SK-N-SH (cell line): ENCODE data around the gene TOMM70. TPM values are rescaled to one million over a fixed set of nuclear protein-coding genes. Genes with fewer than 3 reads are reported as not detected.

ENCODE experiments used
- CTCF ChIA-PET: fragments of 300-600, 350-600 bp; formaldehyde crosslinking; extraction: SDS; loops from one replicate; lab custom pipeline; 2021; lab: Yijun Ruan, JAX
- POLR2A ChIA-PET: fragments of 350-600 bp; sonication (Branson Sonifier 250); formaldehyde crosslinking; extraction: SDS; loops from one replicate; lab custom pipeline; 2020; ENCODE audit warnings: antibody characterized with exemption, inconsistent platforms; lab: Yijun Ruan, JAX
- DNase-seq: peaks from one replicate; pipeline ENCODE4 v3.0.0; 2012
- H2AFZ ChIP-seq: fragments of 200-600 bp; sonication (generic); 2 replicates; pipeline ENCODE4 v1.8.1; 2016; ENCODE audit warnings: antibody characterized with exemption, mild to moderate bottlenecking, low read depth
- H3F3A ChIP-seq: fragments of 200-600 bp; sonication (generic); replicated peaks from 2 replicates; pipeline ENCODE3; 2016; ENCODE audit warnings: antibody characterized with exemption, mild to moderate bottlenecking; ENCODE audit not compliant: insufficient read depth
- H3K27ac ChIP-seq, 2 experiments: fragments of 200-500 bp in 1 of 2; fragments of 200-600 bp in 1 of 2; sonication (Bioruptor generic) in 1 of 2; sonication (generic), shearing (Covaris generic) in 1 of 2; 2 replicates each; pipeline versions ENCODE4 v1.5.1 to v1.6.1; 2014 to 2016; ENCODE audit warnings: low read depth in 2 of 2, inconsistent platforms in 1 of 2, low read length in 1 of 2, mild to moderate bottlenecking in 1 of 2, mixed read lengths in 1 of 2
- H3K27me3 ChIP-seq: fragments of 200-600 bp; sonication (generic), shearing (Covaris generic); 2 replicates; pipeline ENCODE4 v1.6.1; 2016; ENCODE audit warnings: mixed run types; ENCODE audit not compliant: insufficient read depth
- H3K36me3 ChIP-seq, 2 experiments: fragments of 200-500 bp in 1 of 2; fragments of 200-600 bp in 1 of 2; sonication (Bioruptor generic) in 1 of 2; sonication (generic) in 1 of 2; replicated peaks in 1 of 2; 2 replicates each; pipeline versions ENCODE3 to v1.5.1; 2014 to 2016; ENCODE audit warnings: low read length in 1 of 2, mild to moderate bottlenecking in 1 of 2; ENCODE audit not compliant: insufficient read depth in 2 of 2, control insufficient read depth in 1 of 2
- H3K4me1 ChIP-seq, 2 experiments: fragments of 200-500 bp in 1 of 2; fragments of 200-600 bp in 1 of 2; sonication (Bioruptor generic) in 1 of 2; sonication (generic), shearing (Covaris generic) in 1 of 2; 2 replicates each; pipeline versions ENCODE4 v1.5.1 to v1.6.1; 2014 to 2016; ENCODE audit warnings: low read depth in 1 of 2, low read length in 1 of 2, mixed run types in 1 of 2; ENCODE audit not compliant: insufficient read depth in 2 of 2, control insufficient read depth in 1 of 2
- H3K4me2 ChIP-seq: fragments of 200-600 bp; sonication (generic), shearing (Covaris generic); 2 replicates; pipeline ENCODE4 v1.6.1; 2017; ENCODE audit warnings: mixed run types
- H3K4me3 ChIP-seq, 2 experiments: fragments of 200-500 bp in 1 of 2; fragments of 200-600 bp in 1 of 2; sonication (Bioruptor generic) in 1 of 2; sonication (generic), shearing (Covaris generic) in 1 of 2; 2 replicates each; pipeline versions ENCODE4 v1.5.1 to v1.8.1; 2014 to 2016; ENCODE audit warnings: low read depth in 2 of 2, inconsistent platforms in 1 of 2, low read length in 1 of 2, mild to moderate bottlenecking in 1 of 2, mixed read lengths in 1 of 2, moderate library complexity in 1 of 2
- H3K79me2 ChIP-seq: fragments of 200-600 bp; sonication (generic); 2 replicates; pipeline ENCODE4 v1.8.1; 2017; ENCODE audit warnings: mild to moderate bottlenecking; ENCODE audit not compliant: insufficient read depth
- H3K9ac ChIP-seq: fragments of 200-600 bp; sonication (generic); 2 replicates; pipeline ENCODE4 v1.6.1; 2017; ENCODE audit warnings: mixed run types
- H3K9me2 ChIP-seq: fragments of 200-600 bp; sonication (generic); 2 replicates; pipeline ENCODE4 v1.6.1; 2017; ENCODE audit warnings: mixed run types
- H3K9me3 ChIP-seq: fragments of 200-600 bp; sonication (generic); 2 replicates; pipeline ENCODE4 v1.6.1; 2017; ENCODE audit warnings: mixed run types, mild to moderate bottlenecking, moderate library complexity
- H4K20me1 ChIP-seq: fragments of 200-600 bp; sonication (generic); 2 replicates; pipeline ENCODE4 v1.6.1; 2017; ENCODE audit warnings: mild to moderate bottlenecking, mixed run types; ENCODE audit not compliant: insufficient read depth
- CHD2 ChIP-seq: fragments of 150-350 bp; IDR thresholded peaks from 2 replicates; pipeline ENCODE4 v1.6.1; 2018; ENCODE audit warnings: low read length; ENCODE audit not compliant: partially characterized antibody
- EZH2phosphoT487 ChIP-seq: fragments of 200-600 bp; sonication (generic); IDR thresholded peaks from 2 replicates; pipeline ENCODE4 v1.6.1; 2017; ENCODE audit warnings: low read depth, mixed run types, mild to moderate bottlenecking, antibody characterized with exemption, moderate library complexity, borderline replicate concordance
- GATA2 ChIP-seq: sonication (generic); formaldehyde crosslinking; IDR thresholded peaks from 2 replicates; pipeline ENCODE4 v1.5.0; 2020; ENCODE audit warnings: mild to moderate bottlenecking, missing genetic modification reagents
- IRF3 ChIP-seq: fragments of 150-350 bp; IDR thresholded peaks from 2 replicates; pipeline ENCODE4 v1.6.1; 2016; ENCODE audit warnings: mild to moderate bottlenecking, low read depth, low read length
- JUND ChIP-seq: IDR thresholded peaks from 2 replicates; pipeline ENCODE4 v1.4.0; 2012
- MAX ChIP-seq: IDR thresholded peaks from 2 replicates; pipeline ENCODE4 v1.4.0; 2012; ENCODE audit warnings: low read depth
- MXI1 ChIP-seq: IDR thresholded peaks from 2 replicates; pipeline ENCODE4 v1.6.1; 2012; ENCODE audit warnings: mild to moderate bottlenecking, low read depth, low read length, improper control_type of control experiment
- NRF1 ChIP-seq: IDR thresholded peaks from 2 replicates; pipeline ENCODE4 v1.6.1; 2012; ENCODE audit warnings: low read depth, mild to moderate bottlenecking, low read length
- PBX3 ChIP-seq: IDR thresholded peaks from 2 replicates; pipeline ENCODE4; 2012
- RAD21 ChIP-seq: IDR thresholded peaks from 2 replicates; pipeline ENCODE4 v1.6.1; 2012; ENCODE audit warnings: mild to moderate bottlenecking, low read length
- RCOR1 ChIP-seq: fragments of 150-350 bp; IDR thresholded peaks from 2 replicates; pipeline ENCODE4 v1.6.1; 2017; ENCODE audit warnings: antibody characterized with exemption, low read length
- RFX5 ChIP-seq: IDR thresholded peaks from 2 replicates; pipeline ENCODE4 v1.6.1; 2012; ENCODE audit warnings: mild to moderate bottlenecking, improper control_type of control experiment, low read length
- RXRA ChIP-seq: IDR thresholded peaks from 2 replicates; pipeline ENCODE4 v1.4.0; 2012; ENCODE audit warnings: low read depth, mild to moderate bottlenecking, borderline replicate concordance
- SMC3 ChIP-seq: IDR thresholded peaks from 2 replicates; pipeline ENCODE4 v1.6.1; 2012; ENCODE audit warnings: low read depth, low read length, improper control_type of control experiment
- TCF12 ChIP-seq: IDR thresholded peaks from 2 replicates; pipeline ENCODE4 v1.4.0; 2012
- TEAD4 ChIP-seq: IDR thresholded peaks from 2 replicates; pipeline ENCODE4 v1.4.0; 2012; ENCODE audit warnings: mild to moderate bottlenecking, borderline replicate concordance; ENCODE audit not compliant: insufficient read depth
- YY1 ChIP-seq: IDR thresholded peaks from 2 replicates; pipeline ENCODE4 v1.4.0; 2012; ENCODE audit warnings: low read depth, mild to moderate bottlenecking
- ZBTB33 ChIP-seq: IDR thresholded peaks from 2 replicates; pipeline ENCODE4 v1.4.0; 2012; ENCODE audit warnings: low read depth, borderline replicate concordance
- WGBS: methylation state at CpG from one replicate; pipeline ENCODE4 v1.1.6; 2017; ENCODE audit warnings: low lambda C conversion rate; 5-methylcytosine and 5-hydroxymethylcytosine counted together
- polyA plus RNA-seq, 3 experiments: library from polyadenylated mRNA; depleted of rRNA; stranded (reverse); fragments of >200 nt; gene quantifications; 2 replicates each; pipeline ENCODE4 v1.2.3, GENCODE V29; 2012
- TF ChIP-seq, protein P1 (sequence below): IDR thresholded peaks from 2 replicates; pipeline ENCODE4 v1.6.1; 2012; ENCODE audit warnings: mild to moderate bottlenecking, low read depth, low read length, moderate library complexity
- TF ChIP-seq, protein P2 (sequence below): IDR thresholded peaks from 2 replicates; pipeline ENCODE4 v1.4.0; 2012; ENCODE audit warnings: low read depth, borderline replicate concordance
- TF ChIP-seq, protein P3 (sequence below): fragments of 200-600 bp; sonication (generic); IDR thresholded peaks from 2 replicates; pipeline ENCODE4 v1.6.1; 2017; ENCODE audit warnings: antibody characterized with exemption, mild to moderate bottlenecking, moderate library complexity
- TF ChIP-seq, protein P4 (sequence below): fragments of 150-350 bp; IDR thresholded peaks from 2 replicates; pipeline ENCODE4 v1.6.1; 2017; ENCODE audit warnings: antibody characterized with exemption, low read length, low read depth, borderline replicate concordance

Gene TOMM70
- polyA plus RNA-seq, 1 of the 3 experiments (the other 2 are of a cell fraction), result 17.4 TPM

- H3K36me3 ChIP-seq, result peaks cover 26 to 60% of the 10 kb centered on the region in 2 experiments
- H3K9ac ChIP-seq, result no peak overlapping the region
- peak; percentile 45 for DNase-seq
- no peaks in the 10 kb centered on the region for H3K9me3 ChIP-seq
- H3K4me2 ChIP-seq, result no peak overlapping the region
- no peak overlapping the region; the same call in 1 of the 2 replicates for H2AFZ ChIP-seq
- no peaks in the 10 kb centered on the region for H4K20me1 ChIP-seq
- H3K27ac ChIP-seq, result no peak overlapping the region
- WGBS, result 73% methylated on average over 8 of the region's 8 CpGs
- H3K4me1 ChIP-seq, result peaks cover 0 to 2% of the 10 kb centered on the region in 2 experiments; a peak in 1 of 4 replicates
- ChIA-PET POLR2A (no interaction called here), CTCF (interaction anchor here (0.7 to 2.3 kb wide), 25 partner anchors 9 to 485 kb away, joined by 3 to 18 read pairs (median 4); partner anchors contain the start of genes NIT2 and TOMM70)
- no peaks in the 10 kb centered on the region; the same call in 1 of the 2 replicates for H3K79me2 ChIP-seq
- no peaks in the 10 kb centered on the region for H3K9me2 ChIP-seq
- H3K4me3 ChIP-seq, result no peak overlapping the region
- H3F3A ChIP-seq, result peaks cover 14% of the 10 kb centered on the region
- no peaks in the 10 kb centered on the region for H3K27me3 ChIP-seq
- TF ChIP-seq, protein P1, sequence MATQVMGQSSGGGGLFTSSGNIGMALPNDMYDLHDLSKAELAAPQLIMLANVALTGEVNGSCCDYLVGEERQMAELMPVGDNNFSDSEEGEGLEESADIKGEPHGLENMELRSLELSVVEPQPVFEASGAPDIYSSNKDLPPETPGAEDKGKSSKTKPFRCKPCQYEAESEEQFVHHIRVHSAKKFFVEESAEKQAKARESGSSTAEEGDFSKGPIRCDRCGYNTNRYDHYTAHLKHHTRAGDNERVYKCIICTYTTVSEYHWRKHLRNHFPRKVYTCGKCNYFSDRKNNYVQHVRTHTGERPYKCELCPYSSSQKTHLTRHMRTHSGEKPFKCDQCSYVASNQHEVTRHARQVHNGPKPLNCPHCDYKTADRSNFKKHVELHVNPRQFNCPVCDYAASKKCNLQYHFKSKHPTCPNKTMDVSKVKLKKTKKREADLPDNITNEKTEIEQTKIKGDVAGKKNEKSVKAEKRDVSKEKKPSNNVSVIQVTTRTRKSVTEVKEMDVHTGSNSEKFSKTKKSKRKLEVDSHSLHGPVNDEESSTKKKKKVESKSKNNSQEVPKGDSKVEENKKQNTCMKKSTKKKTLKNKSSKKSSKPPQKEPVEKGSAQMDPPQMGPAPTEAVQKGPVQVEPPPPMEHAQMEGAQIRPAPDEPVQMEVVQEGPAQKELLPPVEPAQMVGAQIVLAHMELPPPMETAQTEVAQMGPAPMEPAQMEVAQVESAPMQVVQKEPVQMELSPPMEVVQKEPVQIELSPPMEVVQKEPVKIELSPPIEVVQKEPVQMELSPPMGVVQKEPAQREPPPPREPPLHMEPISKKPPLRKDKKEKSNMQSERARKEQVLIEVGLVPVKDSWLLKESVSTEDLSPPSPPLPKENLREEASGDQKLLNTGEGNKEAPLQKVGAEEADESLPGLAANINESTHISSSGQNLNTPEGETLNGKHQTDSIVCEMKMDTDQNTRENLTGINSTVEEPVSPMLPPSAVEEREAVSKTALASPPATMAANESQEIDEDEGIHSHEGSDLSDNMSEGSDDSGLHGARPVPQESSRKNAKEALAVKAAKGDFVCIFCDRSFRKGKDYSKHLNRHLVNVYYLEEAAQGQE, result no peak
- TF ChIP-seq, protein P2, sequence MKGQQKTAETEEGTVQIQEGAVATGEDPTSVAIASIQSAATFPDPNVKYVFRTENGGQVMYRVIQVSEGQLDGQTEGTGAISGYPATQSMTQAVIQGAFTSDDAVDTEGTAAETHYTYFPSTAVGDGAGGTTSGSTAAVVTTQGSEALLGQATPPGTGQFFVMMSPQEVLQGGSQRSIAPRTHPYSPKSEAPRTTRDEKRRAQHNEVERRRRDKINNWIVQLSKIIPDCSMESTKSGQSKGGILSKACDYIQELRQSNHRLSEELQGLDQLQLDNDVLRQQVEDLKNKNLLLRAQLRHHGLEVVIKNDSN, result no peak
- TF ChIP-seq IRF3, result no peak
- no peak for TF ChIP-seq NRF1
- TF ChIP-seq ZBTB33, result no peak
- no peak for TF ChIP-seq YY1
- TF ChIP-seq, protein P3, sequence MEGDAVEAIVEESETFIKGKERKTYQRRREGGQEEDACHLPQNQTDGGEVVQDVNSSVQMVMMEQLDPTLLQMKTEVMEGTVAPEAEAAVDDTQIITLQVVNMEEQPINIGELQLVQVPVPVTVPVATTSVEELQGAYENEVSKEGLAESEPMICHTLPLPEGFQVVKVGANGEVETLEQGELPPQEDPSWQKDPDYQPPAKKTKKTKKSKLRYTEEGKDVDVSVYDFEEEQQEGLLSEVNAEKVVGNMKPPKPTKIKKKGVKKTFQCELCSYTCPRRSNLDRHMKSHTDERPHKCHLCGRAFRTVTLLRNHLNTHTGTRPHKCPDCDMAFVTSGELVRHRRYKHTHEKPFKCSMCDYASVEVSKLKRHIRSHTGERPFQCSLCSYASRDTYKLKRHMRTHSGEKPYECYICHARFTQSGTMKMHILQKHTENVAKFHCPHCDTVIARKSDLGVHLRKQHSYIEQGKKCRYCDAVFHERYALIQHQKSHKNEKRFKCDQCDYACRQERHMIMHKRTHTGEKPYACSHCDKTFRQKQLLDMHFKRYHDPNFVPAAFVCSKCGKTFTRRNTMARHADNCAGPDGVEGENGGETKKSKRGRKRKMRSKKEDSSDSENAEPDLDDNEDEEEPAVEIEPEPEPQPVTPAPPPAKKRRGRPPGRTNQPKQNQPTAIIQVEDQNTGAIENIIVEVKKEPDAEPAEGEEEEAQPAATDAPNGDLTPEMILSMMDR, result peak; percentile 73
- TF ChIP-seq RAD21, result peak; percentile 73
- TF ChIP-seq JUND, result no peak
- no peak for TF ChIP-seq PBX3
- no peak for TF ChIP-seq CHD2
- TF ChIP-seq RXRA, result no peak
- TF ChIP-seq EZH2phosphoT487, result no peak
- peak; percentile 44 for TF ChIP-seq SMC3
- TF ChIP-seq GATA2 (CRISPR knock-in tag), result no peak
- TF ChIP-seq MAX, result no peak
- TF ChIP-seq RCOR1, result no peak
- TF ChIP-seq TCF12, result no peak
- TF ChIP-seq TEAD4, result no peak
- TF ChIP-seq, protein P4, sequence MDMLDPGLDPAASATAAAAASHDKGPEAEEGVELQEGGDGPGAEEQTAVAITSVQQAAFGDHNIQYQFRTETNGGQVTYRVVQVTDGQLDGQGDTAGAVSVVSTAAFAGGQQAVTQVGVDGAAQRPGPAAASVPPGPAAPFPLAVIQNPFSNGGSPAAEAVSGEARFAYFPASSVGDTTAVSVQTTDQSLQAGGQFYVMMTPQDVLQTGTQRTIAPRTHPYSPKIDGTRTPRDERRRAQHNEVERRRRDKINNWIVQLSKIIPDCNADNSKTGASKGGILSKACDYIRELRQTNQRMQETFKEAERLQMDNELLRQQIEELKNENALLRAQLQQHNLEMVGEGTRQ, result no peak
- no peak for TF ChIP-seq RFX5
- TF ChIP-seq MXI1, result no peak
Observed at GRCh38 chr3:100316641-100317069, 84.2 kb downstream of the TOMM70 start.
